ENCODE results near the gene FOXN1.
"Not testable (repeated sequence)": the region's sequence is repeated elsewhere in the genome, so short reads cannot be mapped to it uniquely, and the experiment has no call there.

The FOXN1 gene

DNA sequence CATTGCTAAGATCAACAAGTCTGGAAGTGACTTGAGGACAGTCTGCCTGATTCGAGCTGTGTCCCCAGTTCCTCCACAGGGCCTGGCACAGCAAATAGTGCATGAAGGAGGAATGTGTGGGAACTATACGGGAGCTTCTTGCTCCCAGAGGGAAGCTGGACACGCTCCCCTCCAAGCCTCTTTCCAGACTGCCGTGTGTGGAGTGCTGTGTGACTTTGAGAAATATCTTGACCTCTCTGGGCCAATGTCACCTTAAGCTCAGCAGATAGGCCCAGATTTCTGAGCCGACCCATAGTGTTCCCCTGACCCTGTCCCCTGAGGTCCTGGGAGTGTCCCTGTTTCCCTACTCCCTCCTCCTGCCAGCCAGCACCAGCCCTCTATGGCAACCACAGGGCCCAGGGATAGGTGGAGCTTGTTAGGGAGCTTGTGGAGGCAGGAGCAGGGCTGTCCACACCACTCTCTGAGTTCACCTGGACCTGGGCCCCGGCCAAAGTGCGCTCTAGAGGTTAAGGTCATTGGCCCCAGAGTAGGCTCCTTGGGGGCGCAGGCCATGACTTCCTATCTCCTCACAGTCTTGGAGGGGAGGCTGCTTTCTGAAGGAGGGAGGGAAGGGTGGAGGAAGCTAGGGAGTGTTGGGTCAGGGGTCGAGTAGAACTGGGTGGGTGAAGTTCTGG lies 6.3 kb upstream of the FOXN1 start:
- DNase-seq (ENCODE audit: low read depth in 2 of 2), result no peak

DNA sequence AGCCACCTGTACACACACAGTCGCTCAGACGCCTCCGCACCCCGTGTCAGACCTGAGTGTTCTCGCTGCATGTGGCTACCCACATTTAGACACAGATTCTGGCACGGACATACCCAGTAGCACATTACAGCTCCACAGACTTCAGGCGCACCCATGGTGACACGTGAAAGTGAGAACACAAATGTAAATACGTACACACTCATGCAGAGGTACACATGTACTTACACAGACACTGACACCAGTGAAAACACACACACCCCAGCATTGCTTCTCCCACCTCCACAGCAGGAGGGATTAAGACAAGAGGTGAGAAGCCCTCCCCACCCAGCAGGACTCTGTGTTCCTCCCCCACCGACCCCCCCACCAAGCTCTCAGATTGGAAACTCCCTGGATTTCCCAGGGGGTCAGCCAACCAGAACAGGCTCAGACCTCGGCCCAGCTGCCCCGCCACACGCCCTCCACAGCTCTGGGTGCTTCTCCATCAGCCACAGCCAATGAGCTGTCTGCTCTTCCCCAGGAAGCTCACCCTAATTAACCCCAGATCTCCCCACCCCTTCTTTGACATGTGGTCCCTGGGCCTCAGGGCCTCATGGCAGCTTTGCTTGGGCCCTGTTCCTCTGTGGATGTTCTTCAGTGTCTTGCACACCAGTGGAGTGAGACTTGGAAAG lies 5.3 kb upstream of the FOXN1 start:
- no peak for DNase-seq (ENCODE audit: low read depth in 2 of 2)

DNA sequence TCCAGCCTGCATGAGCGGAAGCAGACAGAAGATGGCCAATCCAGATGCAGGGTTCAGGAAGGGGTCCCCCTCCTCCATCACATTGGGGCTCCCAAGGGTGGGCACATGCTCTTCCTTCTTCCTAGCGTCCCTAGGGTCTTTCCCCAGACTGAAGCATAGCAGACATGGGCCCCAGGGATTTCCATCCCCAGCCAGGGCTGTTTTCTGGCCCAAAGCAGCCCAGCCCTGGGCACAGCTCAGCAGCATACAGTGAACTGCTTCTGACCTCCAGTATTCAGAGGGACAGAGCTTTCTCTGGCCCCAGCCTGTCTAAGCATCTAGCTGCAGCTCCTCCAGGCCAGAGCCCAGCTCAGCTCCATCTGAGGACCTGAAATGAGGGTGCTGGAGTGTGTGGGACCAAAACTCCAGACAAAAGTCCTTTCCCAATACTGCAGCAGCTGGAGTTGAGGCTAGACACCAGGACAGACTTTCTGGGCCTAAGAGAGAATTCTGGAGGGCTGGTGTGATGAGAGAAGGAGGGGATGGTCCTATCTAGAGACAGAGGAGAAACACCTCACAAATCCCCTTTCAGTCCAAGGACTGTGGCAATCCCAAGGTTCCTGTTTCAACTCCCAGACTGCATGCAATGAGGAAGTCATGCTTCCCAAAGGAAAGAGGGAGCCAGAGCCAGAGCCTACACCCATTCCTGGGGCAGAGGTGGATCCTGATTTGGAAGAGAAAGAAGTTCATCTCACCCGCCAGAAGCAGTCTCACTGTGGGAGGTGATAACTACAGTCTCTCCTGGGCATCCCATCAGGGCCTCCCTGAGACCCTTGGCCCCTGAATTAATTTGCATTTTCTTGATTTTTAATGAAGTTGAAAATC lies 4.5 kb upstream of the FOXN1 start:
- no peak for DNase-seq (ENCODE audit: low read depth in 2 of 2)

DNA sequence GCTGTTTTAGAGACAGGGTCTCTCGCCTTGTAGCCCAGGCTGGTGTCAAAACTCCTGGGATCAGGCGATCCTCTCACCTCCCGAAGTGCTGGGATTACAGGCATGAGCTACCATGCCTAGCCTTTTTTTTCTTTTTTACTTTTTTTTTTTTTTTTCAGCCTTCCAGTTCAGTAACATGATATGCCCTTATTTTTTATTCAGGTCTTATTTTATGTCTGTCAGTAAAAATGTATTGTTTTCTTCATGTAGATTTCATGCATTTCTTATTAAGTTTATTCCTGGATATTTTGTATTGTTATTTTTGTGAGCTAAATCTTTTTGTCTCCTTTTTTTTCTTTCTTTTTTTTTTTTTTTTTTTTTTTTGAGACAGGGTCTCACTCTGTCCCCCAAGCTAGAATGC lies 2.7 kb upstream of the FOXN1 start:
- no peak for DNase-seq (ENCODE audit: low read depth in 2 of 2)

DNA sequence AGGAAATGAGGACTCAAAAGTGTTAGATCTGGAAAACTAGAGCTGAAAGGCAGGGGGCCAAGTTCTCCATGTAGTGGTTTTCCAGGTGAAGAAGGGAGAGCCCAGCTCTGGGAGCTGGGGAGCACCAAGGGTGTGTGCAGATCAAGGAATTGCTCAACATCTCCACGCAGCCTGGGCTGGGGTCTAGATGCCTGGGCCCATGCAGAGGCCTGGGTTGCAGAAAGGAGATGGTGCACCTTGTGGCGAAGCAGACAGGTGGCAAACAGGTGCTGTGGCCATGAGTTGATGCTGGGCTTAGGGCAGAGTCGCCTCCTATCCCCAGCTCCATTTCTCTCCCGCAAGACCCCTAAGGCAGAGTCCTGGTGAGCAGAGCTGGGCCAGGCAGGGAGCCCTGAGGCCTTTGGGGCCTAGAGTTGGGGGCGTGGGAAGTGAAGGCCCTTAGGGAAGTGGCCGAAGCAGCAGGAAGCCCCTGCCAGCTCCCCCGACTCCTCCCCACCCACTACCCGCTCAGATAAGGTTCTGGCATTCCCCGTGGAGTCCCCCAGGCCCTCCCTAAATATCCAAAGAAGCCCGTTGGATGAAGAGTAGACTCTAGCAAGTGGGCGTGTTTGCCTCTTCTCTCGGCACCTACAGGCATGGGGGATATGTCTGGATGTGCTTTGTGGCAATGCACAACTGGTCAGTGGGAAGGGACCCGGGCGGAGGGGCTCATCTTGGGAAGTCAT lies 777 bp downstream of the FOXN1 start:
- DNase-seq (ENCODE audit: low read depth in 2 of 2), result no peak

DNA sequence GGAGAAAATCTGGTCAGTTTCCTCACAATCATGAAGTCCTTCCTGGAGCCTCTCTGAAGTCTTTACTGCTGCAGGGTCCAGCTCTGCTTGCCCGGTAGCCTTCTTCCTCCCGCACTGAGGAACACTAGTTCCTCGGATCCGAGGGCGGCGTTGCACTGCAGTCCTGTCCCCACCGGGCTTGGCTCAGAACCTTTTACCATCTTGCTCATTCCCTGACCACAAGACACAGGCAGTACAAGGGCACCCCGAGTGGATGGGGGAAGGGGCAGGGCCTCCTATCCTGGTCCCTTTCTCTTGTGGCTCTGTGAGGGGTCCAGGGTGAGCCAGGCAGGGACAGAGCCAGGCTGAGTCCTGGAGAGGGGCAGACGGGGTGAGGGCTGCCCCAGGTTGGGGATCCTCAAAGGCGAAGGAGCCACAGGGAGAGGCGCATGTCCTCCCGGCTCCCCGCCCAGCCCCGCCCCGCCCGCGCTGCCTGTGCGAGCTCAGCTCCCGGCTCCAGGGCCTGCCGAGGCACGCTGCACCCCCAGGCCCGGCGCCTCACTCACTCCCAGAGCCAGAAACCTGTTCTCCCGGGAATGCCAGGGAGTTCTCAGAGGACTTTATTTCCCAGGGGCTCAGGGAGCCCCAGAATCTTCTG lies 1.5 kb downstream of the FOXN1 start:
- no peak for DNase-seq (ENCODE audit: low read depth in 2 of 2)

DNA sequence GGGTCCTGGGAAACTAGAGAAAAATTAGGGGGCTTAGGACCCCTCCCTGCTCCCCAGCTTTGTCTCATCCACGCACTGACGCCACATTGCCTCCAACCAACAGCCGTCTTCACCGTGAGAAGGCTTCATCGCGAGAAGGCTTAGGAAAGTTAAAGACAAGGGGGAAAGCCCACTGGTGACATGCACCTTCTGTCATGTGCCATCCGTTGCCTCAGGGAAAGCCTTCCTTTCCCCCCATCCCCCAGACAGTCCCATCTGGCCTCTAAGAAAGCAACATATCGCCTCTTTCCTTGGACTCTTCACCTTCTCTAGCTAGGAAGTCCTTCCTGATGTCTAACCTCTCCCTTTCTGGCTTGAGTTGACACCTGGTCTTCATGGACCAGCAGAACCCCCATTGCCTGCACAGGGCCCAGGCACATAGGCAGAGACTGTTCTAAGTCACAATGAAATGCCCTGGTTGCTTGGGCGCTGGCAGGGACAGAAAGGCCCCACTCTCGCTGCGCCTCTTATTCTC lies 2.1 kb downstream of the FOXN1 start:
- no peak for DNase-seq (ENCODE audit: low read depth in 2 of 2)

DNA sequence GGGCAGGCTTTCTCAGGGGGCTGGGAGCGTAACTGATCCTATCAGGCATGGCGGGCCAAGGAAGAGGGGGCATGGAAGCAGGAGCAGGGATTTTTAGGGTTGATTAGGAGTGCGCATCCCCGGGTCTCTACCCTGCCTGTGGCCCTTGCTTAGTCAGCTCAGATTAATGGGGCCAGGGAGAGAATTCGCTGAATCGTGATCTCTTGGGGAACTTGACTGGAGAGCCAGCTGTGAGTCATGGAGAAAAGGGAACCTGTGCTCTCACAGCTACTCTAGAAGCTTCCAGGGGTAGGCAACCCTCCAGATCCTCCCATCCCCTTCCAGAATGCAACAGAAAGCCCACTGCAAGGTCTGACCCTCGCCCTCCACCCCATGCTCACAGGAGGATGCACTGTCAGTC lies 3.6 kb downstream of the FOXN1 start:
- no peak for DNase-seq (ENCODE audit: low read depth in 2 of 2)

DNA sequence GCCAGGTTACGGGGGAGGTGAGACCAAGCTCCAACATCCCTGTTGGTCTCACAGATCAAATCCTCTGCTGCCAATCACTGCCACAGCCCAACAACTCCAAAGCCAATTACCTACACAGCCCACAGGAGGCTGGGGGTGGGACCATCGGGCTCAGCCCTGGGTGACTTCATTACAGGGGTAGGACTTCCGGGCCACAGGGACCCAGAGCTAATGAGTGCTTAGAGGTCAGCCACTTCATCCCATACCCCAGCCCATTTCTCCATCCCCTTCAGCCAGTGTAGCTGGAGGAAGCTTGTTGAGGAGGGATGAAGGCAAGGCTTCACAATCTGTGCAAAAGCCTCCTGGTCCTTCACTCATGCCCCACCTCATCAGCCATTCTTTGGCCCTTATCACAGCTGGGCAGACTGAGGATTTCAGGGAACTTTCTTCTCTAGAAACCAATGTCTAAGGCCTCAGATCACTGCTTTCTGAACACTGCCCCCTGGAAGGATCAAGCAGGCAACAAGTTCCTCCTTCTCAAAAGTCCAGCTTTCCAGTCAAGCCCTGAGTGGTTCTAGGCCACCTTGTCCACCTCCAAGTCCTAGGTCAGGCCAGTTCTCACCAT lies 5.8 kb downstream of the FOXN1 start:
- DNase-seq (ENCODE audit: low read depth in 2 of 2), result no peak

DNA sequence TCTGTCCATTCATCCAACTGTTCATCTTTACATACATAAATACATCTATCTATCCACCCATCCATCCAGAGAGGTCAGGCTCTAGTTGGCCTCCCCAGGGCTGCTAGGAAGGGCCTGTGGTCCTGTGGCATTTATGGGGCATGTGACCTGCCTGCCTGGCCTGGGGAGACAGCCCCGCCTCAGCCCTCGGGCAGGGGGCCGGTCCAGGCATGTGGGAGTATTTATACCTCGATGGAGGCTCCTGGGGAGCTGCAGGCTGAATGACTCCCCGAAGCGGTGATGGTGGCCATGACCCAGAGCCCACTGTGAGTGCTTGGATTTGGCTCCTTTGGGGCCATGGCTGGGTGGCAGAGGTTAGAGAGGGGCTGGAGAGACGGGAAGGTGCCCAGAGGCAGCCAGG lies 7.3 kb downstream of the FOXN1 start:
- DNase-seq (ENCODE audit: low read depth in 2 of 2), result no peak

DNA sequence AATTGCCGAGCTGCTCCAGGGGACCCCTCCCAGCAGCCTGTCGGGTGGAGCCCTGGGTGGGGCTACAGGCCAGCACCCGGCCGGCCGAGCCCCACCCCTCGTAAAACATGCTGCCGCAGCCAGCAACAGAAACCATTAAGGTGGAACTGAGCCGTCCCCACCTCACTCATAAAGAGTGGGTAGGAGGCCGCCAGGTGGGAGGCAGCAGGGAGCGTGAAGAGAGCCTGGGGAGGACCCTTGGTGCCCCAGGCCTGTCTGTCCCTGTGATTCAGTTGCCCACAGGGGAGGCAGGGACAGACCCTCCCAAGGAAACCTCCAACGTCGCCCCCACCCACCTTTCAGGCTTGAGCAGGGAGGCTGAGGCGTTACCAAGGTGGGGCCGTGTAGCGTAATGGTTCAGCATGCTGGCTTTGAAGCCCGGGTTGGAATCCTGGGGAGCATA lies 8.4 kb downstream of the FOXN1 start:
- no peak for DNase-seq (ENCODE audit: low read depth in 2 of 2)

DNA sequence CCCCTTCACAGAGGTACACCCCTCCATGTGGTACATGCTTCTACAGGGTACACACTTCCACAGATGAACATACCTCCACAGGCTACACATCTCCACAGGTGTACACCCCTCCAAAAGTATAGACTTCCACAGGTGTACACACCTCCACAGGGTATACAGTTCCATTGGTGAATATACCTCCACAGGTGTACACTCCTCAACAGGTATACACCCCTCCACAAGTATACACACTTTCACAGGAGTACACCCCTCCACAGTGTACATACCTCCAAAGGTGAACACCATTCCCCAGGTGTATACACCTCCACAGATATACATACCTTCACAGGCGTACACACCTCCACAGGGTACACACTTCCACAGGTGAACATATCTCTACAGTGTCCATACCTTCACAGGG lies 9.4 kb downstream of the FOXN1 start:
- no peak for DNase-seq (ENCODE audit: low read depth in 2 of 2)

DNA sequence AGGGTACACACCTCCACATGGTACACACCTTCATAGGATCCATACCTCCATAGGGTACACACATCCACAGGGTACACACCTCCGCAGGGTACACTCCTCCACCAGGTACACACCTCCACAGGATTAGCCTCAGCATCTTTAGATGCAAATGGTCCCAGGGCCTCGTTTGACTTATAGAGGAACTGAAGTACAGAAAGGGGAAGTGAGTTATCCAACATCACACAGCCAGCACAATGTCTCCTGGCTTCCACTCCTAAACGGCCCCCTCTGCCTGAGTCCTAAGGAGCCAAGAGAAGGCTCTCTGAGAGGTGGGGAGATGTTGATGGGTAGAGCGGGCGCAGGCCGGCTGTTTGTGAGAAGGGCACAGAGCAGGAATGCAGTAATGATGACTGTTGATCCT lies 12.0 kb downstream of the FOXN1 start:
- no peak for DNase-seq (ENCODE audit: low read depth in 2 of 2)

DNA sequence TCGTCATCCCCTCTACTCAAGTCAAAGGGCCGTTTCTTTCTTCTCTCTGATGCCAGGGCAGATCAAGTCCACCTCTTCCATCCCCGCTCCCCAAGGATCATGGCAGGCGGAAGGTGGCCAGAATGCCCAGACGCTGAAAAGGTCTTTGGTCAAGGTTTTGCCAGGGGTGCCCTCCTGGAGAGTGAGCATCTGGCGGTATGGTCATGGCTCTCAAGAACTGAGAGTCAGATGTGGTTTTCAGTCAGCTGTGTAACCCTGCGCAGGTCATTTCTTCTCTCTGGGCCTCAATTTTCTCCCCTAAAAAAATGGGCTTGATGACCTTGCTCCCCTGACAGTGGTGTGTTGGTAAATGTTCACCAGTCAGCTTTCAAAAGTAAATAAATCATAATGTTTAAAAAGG lies 12.4 kb downstream of the FOXN1 start:
- DNase-seq (ENCODE audit: low read depth in 2 of 2), result no peak

DNA sequence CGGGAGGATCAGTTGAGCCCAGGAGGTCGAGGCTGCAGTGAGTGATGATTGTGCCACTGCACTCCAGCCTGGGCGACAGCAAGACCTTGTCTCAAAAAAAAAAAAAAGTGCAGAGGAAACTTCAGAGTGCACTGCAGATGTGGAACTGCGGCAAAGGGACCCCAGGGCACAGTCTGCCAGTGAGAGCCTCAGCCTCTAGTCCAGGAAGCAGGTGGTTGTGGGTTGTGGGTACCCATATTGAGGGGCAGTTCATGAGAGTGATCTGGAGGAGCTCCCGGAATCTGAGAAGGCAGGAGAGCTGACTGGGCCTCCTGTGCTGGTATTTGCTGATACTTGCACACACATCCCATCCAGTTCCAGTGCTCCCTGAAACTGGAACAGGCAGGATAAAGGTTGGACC lies 13.1 kb downstream of the FOXN1 start:
- DNase-seq (ENCODE audit: low read depth in 2 of 2), result no peak

DNA sequence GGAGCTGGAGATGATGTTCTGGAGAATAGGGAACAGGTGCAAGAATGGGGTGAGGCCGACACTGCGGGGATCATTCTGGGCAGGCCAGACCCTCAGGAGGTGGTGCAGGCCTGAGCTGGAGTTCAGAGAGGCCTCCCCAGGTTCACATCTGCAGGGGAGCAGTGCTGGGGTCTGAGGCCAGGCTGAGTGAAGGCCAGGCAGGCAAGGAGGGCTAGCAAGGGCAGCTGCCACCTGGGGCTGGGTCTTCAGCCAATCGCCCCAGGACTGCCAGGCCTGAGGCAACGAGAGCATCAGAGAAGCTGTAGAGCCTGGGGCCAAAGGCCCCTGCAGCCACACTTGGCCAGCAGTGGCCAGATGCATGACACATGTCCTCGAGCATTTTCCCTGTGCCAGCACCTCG lies 14.5 kb downstream of the FOXN1 start:
- DNase-seq (ENCODE audit: low read depth in 2 of 2), result no peak

DNA sequence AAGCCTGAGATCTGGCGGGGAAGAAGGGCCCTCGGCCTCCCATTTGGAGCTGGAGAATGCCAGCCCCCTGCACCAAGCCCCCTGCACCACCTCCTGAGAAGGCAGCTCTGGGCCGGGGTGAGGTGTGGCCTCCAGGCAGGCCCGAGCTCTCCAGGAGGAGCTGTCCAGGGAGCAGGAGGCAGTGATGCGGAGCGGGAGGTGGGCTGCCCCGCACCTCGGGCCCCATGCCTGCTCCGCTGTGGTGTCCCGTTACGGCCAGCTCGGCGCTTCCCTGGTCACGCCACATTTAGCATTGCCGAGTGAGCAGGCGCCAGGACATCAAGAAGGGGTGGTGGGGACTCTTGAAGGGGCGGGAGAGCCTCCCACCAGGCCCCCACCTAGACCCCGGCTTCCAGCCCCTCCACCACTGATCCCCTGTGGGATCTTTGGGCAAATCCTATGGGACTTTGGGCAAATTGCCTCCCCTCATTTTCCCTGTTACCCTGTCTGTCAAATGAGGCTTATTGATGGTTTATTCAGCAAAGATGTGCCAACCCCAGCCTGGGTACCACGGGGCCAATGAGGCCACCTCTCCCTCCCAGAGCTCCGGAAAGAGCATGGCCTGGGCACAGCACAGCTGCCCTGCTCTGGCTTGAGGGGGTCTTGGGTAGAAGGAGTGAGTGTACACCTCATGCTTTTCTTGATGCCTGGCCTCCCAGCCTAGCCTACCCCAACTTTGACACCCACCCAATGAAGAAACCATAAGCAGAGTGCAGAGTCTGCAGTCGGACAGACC lies 15.3 kb downstream of the FOXN1 start:
- no peak for DNase-seq (ENCODE audit: low read depth in 2 of 2)

DNA sequence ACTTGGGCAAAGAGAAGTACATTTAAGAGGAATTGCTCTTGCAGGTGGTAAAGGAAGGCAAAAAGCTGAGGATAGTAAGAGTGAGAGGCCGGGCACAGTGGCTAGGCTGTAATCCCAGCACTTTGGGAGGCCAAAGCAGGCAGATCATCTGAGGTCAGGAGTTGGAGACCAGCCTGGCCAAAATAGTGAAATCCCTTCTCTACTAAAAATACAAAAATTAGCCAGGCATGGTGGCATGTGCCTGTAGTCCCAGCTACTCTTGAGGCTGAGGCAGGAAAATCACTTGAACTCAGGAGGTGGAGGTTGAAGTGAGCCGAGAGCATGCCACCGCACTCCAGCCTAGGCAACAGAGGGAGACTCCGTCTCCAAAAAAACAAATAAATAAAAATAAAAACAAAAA lies 16.1 kb downstream of the FOXN1 start:
- not testable (repeated sequence) for DNase-seq (ENCODE audit: low read depth in 2 of 2)

DNA sequence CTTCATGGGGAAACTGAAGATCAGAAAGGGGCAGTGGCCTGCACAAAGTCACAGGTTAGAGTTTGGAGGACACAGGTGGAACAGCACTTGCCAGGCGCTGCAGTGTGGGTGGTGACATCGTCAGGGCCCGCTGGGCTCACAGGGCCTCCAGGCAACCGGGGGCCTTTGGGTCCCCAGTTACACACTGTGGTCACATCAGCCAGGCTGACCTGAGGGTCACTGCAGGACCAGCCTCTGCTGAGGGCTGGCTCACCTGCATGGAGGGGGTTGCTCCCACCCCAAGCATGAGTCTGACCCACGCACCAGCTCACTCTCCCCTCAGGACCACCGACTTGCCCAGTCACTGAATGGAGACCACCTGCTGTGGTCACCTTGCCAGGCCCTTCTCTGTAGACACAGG lies 17.0 kb downstream of the FOXN1 start:
- no peak for DNase-seq (ENCODE audit: low read depth in 2 of 2)

DNA sequence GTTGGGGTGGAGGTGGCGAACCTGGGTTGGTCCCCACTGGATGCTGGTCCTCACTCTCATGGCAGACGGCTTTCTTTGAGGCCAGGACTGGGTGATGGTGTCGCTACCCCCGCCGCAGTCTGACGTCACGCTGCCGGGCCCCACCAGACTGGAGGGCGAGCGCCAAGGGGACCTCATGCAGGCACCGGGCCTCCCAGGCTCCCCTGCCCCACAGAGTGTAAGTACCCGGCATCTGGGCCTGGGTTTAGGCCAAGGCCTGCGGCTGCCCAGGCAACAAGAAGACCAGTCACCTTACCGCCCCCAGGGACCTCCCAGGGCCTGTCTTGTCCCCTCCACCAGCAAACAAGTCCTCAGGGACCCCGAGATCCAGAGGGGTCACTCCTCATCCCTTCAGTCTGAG lies 17.7 kb downstream of the FOXN1 start:
- DNase-seq (ENCODE audit: low read depth in 2 of 2), result no peak

All from stimulated activated CD8-positive, alpha-beta memory T cell treated with anti-CD3 and anti-CD28 coated beads, Interleukin-2, amount 100 ng/mL, for 48 hours (primary cell).